Hypothalamus (tissue), 51 donors: ENCODE data around the gene MAP7D1.
"Not testable (repeated sequence)": the region's sequence is repeated elsewhere in the genome, so short reads cannot be mapped to it uniquely, and the experiment has no call there.

Experiments used
- DNase-seq, 51 donors: peaks; one replicate each; lab custom pipeline; 2025; lab: John Stamatoyannopoulos, UW

MAP7D1 gene

GRCh38 chr1:36224537-36225282 is 68.8 kb downstream of the MAP7D1 start:
- peak in 17 of 51 donors; percentile 50 to 99 (median 80) for DNase-seq

GRCh38 chr1:36225283-36225899 is 69.4 kb downstream of the MAP7D1 start:
- DNase-seq: no peak

GRCh38 chr1:36230279-36230678 is 74.3 kb downstream of the MAP7D1 start:
- not testable (repeated sequence) for DNase-seq
